NT2/D1 (cell line): ENCODE data around the gene DARS2.
"Not testable (repeated sequence)": the region's sequence is repeated elsewhere in the genome, so short reads cannot be mapped to it uniquely, and the experiment has no call there.

Experiments used
- DNase-seq: peaks from one replicate; pipeline ENCODE4 v3.0.0-alpha.2; 2011; ENCODE audit warnings: low read depth, low spot score
- H3K27me3 ChIP-seq: 2 replicates; pipeline ENCODE4 v1.6.0; 2011; ENCODE audit warnings: mild to moderate bottlenecking; ENCODE audit not compliant: insufficient read length, insufficient read depth
- H3K36me3 ChIP-seq: 2 replicates; pipeline ENCODE4 v1.6.1; 2011; ENCODE audit warnings: mild to moderate bottlenecking, low read length, mixed read lengths; ENCODE audit not compliant: insufficient read depth, insufficient read length
- H3K4me1 ChIP-seq: 2 replicates; pipeline ENCODE4 v1.5.1; 2011; ENCODE audit not compliant: insufficient read depth, insufficient read length
- H3K4me3 ChIP-seq: 2 replicates; pipeline ENCODE4 v1.5.1; 2011; ENCODE audit warnings: low read depth; ENCODE audit not compliant: insufficient read length
- H3K9ac ChIP-seq: 2 replicates; pipeline ENCODE4 v1.6.0; 2011; ENCODE audit warnings: low read depth; ENCODE audit not compliant: insufficient read length
- H3K9me3 ChIP-seq: 2 replicates; pipeline ENCODE4 v1.5.1; 2011; ENCODE audit warnings: mild to moderate bottlenecking, low read length; ENCODE audit not compliant: insufficient read depth
- SUZ12 ChIP-seq: IDR thresholded peaks from 2 replicates; pipeline ENCODE4 v1.6.1; 2011; ENCODE audit not compliant: insufficient read length, insufficient read depth; ENCODE audit errors: extremely low read depth
- YY1 ChIP-seq: IDR thresholded peaks from 2 replicates; pipeline ENCODE4 v1.6.1; 2011; ENCODE audit not compliant: insufficient read length, insufficient read depth
- ZNF274 ChIP-seq: IDR thresholded peaks from 2 replicates; pipeline ENCODE4 v1.6.1; 2011; ENCODE audit warnings: mild to moderate bottlenecking, low read depth, low read length

The DARS2 gene

GRCh38 chr1:173852105-173852504 is 27.6 kb downstream of the DARS2 start:
- TF ChIP-seq ZNF274 (no peak), SUZ12 (no peak), YY1 (no peak)
- Histone ChIP-seq H3K9ac (no peak overlapping the region), H3K4me3 (no peak overlapping the region), H3K27me3 (no peaks in the 10 kb centered on the region), H3K9me3 (no peaks in the 10 kb centered on the region), H3K36me3 (peaks cover 69% of the 10 kb centered on the region), H3K4me1 (peaks cover 4% of the 10 kb centered on the region)
- no peak for DNase-seq

DNA sequence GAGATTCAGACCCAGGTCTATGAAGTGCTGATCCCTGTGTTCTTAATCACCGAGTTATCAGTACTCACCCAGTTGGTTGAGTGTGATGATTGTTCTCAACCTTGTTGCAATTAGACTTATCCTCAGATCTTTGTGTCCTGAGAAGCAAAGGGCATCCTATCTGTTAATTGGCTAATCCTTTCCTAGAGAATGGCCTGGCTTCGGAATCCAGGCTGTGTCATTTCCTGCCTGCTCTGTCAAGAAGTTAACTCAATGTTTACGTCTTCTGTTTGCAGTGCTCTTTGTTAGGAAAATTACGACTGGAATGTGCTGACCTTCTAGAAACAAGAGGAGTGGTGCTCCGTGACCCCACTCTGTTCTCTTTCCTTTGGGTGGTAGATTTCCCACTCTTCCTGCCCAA is 28.6 kb downstream of the DARS2 start:
- Histone ChIP-seq H3K4me3 (no peak overlapping the region), H3K9me3 (no peaks in the 10 kb centered on the region), H3K27me3 (no peaks in the 10 kb centered on the region), H3K4me1 (peaks cover 4% of the 10 kb centered on the region), H3K9ac (no peak overlapping the region), H3K36me3 (peaks cover 77% of the 10 kb centered on the region)
- peak; percentile 91 for DNase-seq
- no peak for TF ChIP-seq SUZ12
- TF ChIP-seq YY1: no peak
- no peak for TF ChIP-seq ZNF274

- Histone ChIP-seq H3K4me3 (no peak overlapping the region), H3K36me3 (peaks cover 88% of the 10 kb centered on the region), H3K9ac (no peak overlapping the region), H3K27me3 (no peaks in the 10 kb centered on the region), H3K9me3 (no peaks in the 10 kb centered on the region), H3K4me1 (peaks cover 4% of the 10 kb centered on the region)
- TF ChIP-seq ZNF274: no peak
- no peak for TF ChIP-seq YY1
- TF ChIP-seq SUZ12: no peak
- no peak for DNase-seq
Observed at GRCh38 chr1:173856014-173856413, 31.5 kb downstream of the DARS2 start.

GRCh38 chr1:173856903-173857302 is 32.4 kb downstream of the DARS2 start:
- TF ChIP-seq SUZ12 (no peak), YY1 (no peak), ZNF274 (no peak)
- H3K9me3 ChIP-seq: no peaks in the 10 kb centered on the region
- DNase-seq: no peak
- no peak overlapping the region for H3K4me3 ChIP-seq
- H3K4me1 ChIP-seq: peaks cover 4% of the 10 kb centered on the region
- H3K27me3 ChIP-seq: no peaks in the 10 kb centered on the region
- H3K36me3 ChIP-seq: peaks cover 86% of the 10 kb centered on the region
- H3K9ac ChIP-seq: no peak overlapping the region

- Histone ChIP-seq H3K4me1 (peaks cover 4% of the 10 kb centered on the region), H3K36me3 (peaks cover 84% of the 10 kb centered on the region), H3K9me3 (no peaks in the 10 kb centered on the region), H3K9ac (no peak overlapping the region), H3K4me3 (no peak overlapping the region), H3K27me3 (no peaks in the 10 kb centered on the region)
- TF ChIP-seq SUZ12 (no peak), YY1 (no peak), ZNF274 (no peak)
- no peak for DNase-seq
Observed at GRCh38 chr1:173857363-173857917, 33.0 kb downstream of the DARS2 start.

GRCh38 chr1:173859547-173859946 is 35.1 kb downstream of the DARS2 start:
- H3K9me3 ChIP-seq, H3K4me1 ChIP-seq: not testable (repeated sequence)
- peaks cover 88% of the 10 kb centered on the region for H3K36me3 ChIP-seq

DNA sequence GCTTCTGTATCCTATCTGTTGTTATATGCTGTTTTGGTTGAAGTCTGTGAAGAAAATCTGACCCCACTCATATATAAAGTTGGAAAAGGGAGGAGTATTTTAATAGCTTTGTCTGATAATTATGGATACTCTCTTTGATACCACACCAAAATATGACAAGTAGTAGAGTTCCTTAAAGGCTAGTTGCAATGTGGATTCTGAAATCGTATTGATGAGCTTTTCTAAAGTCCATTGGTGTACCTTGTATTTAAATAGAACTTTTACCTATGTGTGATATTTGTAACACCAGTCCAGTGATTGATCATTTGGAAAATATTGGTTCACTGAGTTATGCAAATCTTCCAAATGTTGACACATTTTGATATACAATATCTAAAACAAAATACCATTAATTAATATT is 35.6 kb downstream of the DARS2 start:
- no peaks in the 10 kb centered on the region for H3K27me3 ChIP-seq
- no peak for DNase-seq
- no peaks in the 10 kb centered on the region for H3K9me3 ChIP-seq
- peaks cover 88% of the 10 kb centered on the region for H3K36me3 ChIP-seq
- TF ChIP-seq YY1 (no peak), ZNF274 (no peak), SUZ12 (no peak)
- H3K4me1 ChIP-seq: no peaks in the 10 kb centered on the region
- H3K9ac ChIP-seq: no peak overlapping the region
- H3K4me3 ChIP-seq: no peak overlapping the region

More at GRCh38 chr1:173859547-173859946, 35.1 kb downstream of the DARS2 start:
- not testable (repeated sequence) for H3K27me3 ChIP-seq, DNase-seq, H3K4me3 ChIP-seq, H3K9ac ChIP-seq
